ENCODE data around the gene GHRHR. TPM values are rescaled to one million over a fixed set of nuclear protein-coding genes. Genes with fewer than 3 reads are reported as not detected.

Gene GHRHR
- total RNA-seq, 4 donors from 2014 or later: not detected

GRCh38 chr7:30930621-30931020 is 33.1 kb upstream of the GHRHR start:
- 58 to 65% methylated on average over 8 of the region's 8 CpGs for WGBS, 2 donors
- DNase-seq (ENCODE audit: low spot score in 2 of 2): no peak
- peaks cover 0 to 17% (median 0%) of the 10 kb centered on the region in 3 donors for H3K36me3 ChIP-seq
- H3K27me3 ChIP-seq: no peaks in the 10 kb centered on the region
- peaks cover 0 to 7% (median 0%) of the 10 kb centered on the region in 4 donors for H3K4me1 ChIP-seq
- no peak overlapping the region for H3K4me3 ChIP-seq
- no peak overlapping the region for H3K27ac ChIP-seq
- TF ChIP-seq POLR2A (IDR thresholded peaks at IDR 0.05) (no peak), EP300 (IDR thresholded peaks at IDR 0.05) (no peak), CTCF (IDR thresholded peaks at IDR 0.05) (no peak)
- H3K9me3 ChIP-seq: peaks cover 0 to 12% (median 0%) of the 10 kb centered on the region in 4 donors

GRCh38 chr7:30931161-30931928 is 32.4 kb upstream of the GHRHR start:
- no peak overlapping the region for H3K4me3 ChIP-seq
- no peak for DNase-seq (ENCODE audit: low spot score in 2 of 2)
- H3K36me3 ChIP-seq: peaks cover 0 to 10% (median 0%) of the 10 kb centered on the region in 3 donors
- peaks cover 0 to 7% (median 0%) of the 10 kb centered on the region in 4 donors for H3K4me1 ChIP-seq
- H3K27ac ChIP-seq: peak overlapping the region in 1 of 4 donors; percentile 4
- peaks cover 0 to 12% (median 0%) of the 10 kb centered on the region in 4 donors for H3K9me3 ChIP-seq
- no peaks in the 10 kb centered on the region for H3K27me3 ChIP-seq
- 79 to 84% methylated on average over 18 to 24 of the region's 24 CpGs for WGBS, 2 donors
- TF ChIP-seq POLR2A (IDR thresholded peaks at IDR 0.05): no peak
- no peak for TF ChIP-seq EP300 (IDR thresholded peaks at IDR 0.05)
- no peak for TF ChIP-seq CTCF (IDR thresholded peaks at IDR 0.05)

- H3K36me3 ChIP-seq: peaks cover 0 to 3% (median 0%) of the 10 kb centered on the region in 3 donors
- peak overlapping the region in 1 of 4 donors; percentile 4 for H3K27ac ChIP-seq
- TF ChIP-seq EP300 (IDR thresholded peaks at IDR 0.05) (no peak), POLR2A (IDR thresholded peaks at IDR 0.05) (no peak), CTCF (IDR thresholded peaks at IDR 0.05) (no peak)
- H3K27me3 ChIP-seq: no peaks in the 10 kb centered on the region
- 85 to 86% methylated on average over 9 of the region's 9 CpGs for WGBS, 2 donors
- no peak for DNase-seq (ENCODE audit: low spot score in 2 of 2)
- peaks cover 0 to 6% (median 0%) of the 10 kb centered on the region in 4 donors for H3K9me3 ChIP-seq
- peaks cover 0 to 7% (median 0%) of the 10 kb centered on the region in 4 donors for H3K4me1 ChIP-seq
- H3K4me3 ChIP-seq: no peak overlapping the region
Measured at GRCh38 chr7:30931929-30932540, 31.7 kb upstream of the GHRHR start.

GRCh38 chr7:30932562-30932961 is 31.2 kb upstream of the GHRHR start:
- 86 to 88% methylated on average over 4 to 6 of the region's 6 CpGs for WGBS, 2 donors
- H3K27ac ChIP-seq: no peak overlapping the region
- H3K4me1 ChIP-seq: peaks cover 0 to 7% (median 0%) of the 10 kb centered on the region in 4 donors
- peaks cover 0 to under 1% (median 0%) of the 10 kb centered on the region in 4 donors for H3K9me3 ChIP-seq
- TF ChIP-seq POLR2A (IDR thresholded peaks at IDR 0.05) (no peak), CTCF (IDR thresholded peaks at IDR 0.05) (no peak), EP300 (IDR thresholded peaks at IDR 0.05) (no peak)
- no peak overlapping the region for H3K4me3 ChIP-seq
- H3K27me3 ChIP-seq: no peaks in the 10 kb centered on the region
- DNase-seq (ENCODE audit: low spot score in 2 of 2): no peak
- no peaks in the 10 kb centered on the region for H3K36me3 ChIP-seq
